Measurements from ENCODE around the gene NRCAM. TPM values are rescaled to one million over a fixed set of nuclear protein-coding genes. Genes with fewer than 3 reads are reported as not detected.

The NRCAM gene
- total RNA-seq, 6 donors from 2014 or later, result 2.5 to 23.0 (median 5.0) TPM

DNA sequence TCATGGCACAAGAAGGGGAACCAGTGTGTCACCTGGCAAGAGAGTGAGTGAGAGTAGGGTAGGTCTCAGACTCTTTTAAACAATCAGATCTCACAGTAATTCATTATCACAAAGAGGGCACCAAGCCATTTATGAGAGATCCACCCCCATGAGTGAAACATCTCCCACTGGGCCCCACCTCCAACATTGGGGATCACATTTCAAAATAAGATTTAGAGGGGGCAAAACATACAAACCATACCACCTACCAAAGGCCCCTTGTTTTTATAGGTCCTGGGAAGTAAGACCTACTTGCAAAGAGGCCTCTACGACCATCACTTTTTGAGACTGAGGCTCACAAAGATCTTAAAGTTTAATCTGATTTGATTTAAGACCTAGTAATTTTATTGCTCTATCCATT lies 134.9 kb downstream of the NRCAM start:
- no peak overlapping the region for H3K27ac ChIP-seq
- H3K4me3 ChIP-seq, result no peak overlapping the region
- H3K9me3 ChIP-seq, result no peaks in the 10 kb centered on the region
- DNase-seq, result no peak
- 80 to 88% methylated on average over 1 of the region's 1 CpG for WGBS, 2 donors
- H3K36me3 ChIP-seq, result no peaks in the 10 kb centered on the region
- H3K4me1 ChIP-seq, result no peaks in the 10 kb centered on the region
- TF ChIP-seq POLR2A (IDR thresholded peaks at IDR 0.05) (no peak), EP300 (IDR thresholded peaks at IDR 0.05) (no peak), POLR2AphosphoS5 (IDR thresholded peaks at IDR 0.05) (no peak)
- TF ChIP-seq, protein P1, sequence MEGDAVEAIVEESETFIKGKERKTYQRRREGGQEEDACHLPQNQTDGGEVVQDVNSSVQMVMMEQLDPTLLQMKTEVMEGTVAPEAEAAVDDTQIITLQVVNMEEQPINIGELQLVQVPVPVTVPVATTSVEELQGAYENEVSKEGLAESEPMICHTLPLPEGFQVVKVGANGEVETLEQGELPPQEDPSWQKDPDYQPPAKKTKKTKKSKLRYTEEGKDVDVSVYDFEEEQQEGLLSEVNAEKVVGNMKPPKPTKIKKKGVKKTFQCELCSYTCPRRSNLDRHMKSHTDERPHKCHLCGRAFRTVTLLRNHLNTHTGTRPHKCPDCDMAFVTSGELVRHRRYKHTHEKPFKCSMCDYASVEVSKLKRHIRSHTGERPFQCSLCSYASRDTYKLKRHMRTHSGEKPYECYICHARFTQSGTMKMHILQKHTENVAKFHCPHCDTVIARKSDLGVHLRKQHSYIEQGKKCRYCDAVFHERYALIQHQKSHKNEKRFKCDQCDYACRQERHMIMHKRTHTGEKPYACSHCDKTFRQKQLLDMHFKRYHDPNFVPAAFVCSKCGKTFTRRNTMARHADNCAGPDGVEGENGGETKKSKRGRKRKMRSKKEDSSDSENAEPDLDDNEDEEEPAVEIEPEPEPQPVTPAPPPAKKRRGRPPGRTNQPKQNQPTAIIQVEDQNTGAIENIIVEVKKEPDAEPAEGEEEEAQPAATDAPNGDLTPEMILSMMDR (IDR thresholded peaks at IDR 0.05), result no peak
- no peak for ATAC-seq (ENCODE audit: low FRiP score in 2 of 2)
- H3K27me3 ChIP-seq, result no peaks in the 10 kb centered on the region

DNA sequence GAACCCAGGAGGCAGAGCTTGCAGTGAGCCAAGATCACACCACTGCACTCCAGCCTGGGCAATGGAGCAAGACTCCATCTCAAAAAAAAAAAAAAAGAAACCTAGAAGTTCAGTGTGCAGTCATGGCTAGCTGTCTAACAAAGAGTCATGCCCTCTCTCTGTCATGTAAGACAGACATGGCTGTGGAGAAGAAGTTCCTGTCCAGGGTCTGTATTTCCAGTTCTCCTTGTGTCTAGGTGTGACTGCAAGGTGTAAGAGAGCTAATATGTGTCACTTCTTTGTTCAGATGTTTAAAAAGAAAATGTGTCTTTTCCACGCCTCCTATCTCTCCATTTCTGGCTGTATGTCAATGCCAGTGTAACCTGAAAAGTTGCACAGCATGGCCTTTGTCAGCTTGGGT lies 139.5 kb downstream of the NRCAM start:
- ATAC-seq (ENCODE audit: low FRiP score in 2 of 2), result no peak

DNA sequence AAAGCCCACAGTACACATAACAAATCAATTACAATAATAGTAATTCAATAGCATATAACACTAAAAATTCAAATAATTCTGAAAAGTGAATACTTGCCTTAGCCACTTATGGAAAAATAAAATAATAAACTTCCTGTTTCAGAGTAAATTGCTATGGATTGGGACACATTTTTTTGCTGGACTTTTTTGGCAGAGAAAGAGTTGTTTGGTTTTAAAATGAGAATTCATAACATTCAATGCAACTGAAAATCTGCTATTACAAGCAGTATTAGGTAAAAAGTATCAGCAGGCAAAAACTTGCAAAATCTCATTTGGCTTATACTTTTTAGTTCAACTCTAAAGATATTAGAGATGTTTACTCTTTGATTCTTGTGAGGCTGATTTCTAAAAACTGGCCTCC lies 141.7 kb downstream of the NRCAM start:
- Histone ChIP-seq H3K9me3 (no peaks in the 10 kb centered on the region), H3K4me3 (no peak overlapping the region), H3K27ac (no peak overlapping the region), H3K36me3 (no peaks in the 10 kb centered on the region), H3K4me1 (peaks cover 0 to 2% (median 0%) of the 10 kb centered on the region in 4 donors), H3K27me3 (no peaks in the 10 kb centered on the region)
- DNase-seq (no peak), ATAC-seq (ENCODE audit: low FRiP score in 2 of 2) (no peak)
- TF ChIP-seq EP300 (IDR thresholded peaks at IDR 0.05), result no peak
- TF ChIP-seq POLR2A (IDR thresholded peaks at IDR 0.05), result no peak
- TF ChIP-seq, protein P1 (IDR thresholded peaks at IDR 0.05), result no peak
- no peak for TF ChIP-seq POLR2AphosphoS5 (IDR thresholded peaks at IDR 0.05)

More for the DNA sequence above, 139.5 kb downstream of the NRCAM start:
- Histone ChIP-seq H3K36me3 (no peaks in the 10 kb centered on the region), H3K27me3 (no peaks in the 10 kb centered on the region), H3K9me3 (no peaks in the 10 kb centered on the region), H3K4me1 (no peaks in the 10 kb centered on the region), H3K4me3 (no peak overlapping the region), H3K27ac (no peak overlapping the region)
- WGBS, 2 donors, result 92 to 96% methylated on average over 1 of the region's 1 CpG
- TF ChIP-seq POLR2A (IDR thresholded peaks at IDR 0.05), result no peak
- TF ChIP-seq, protein P1 (IDR thresholded peaks at IDR 0.05), result no peak
- no peak for TF ChIP-seq POLR2AphosphoS5 (IDR thresholded peaks at IDR 0.05)
- TF ChIP-seq EP300 (IDR thresholded peaks at IDR 0.05), result no peak
- DNase-seq, result no peak

DNA sequence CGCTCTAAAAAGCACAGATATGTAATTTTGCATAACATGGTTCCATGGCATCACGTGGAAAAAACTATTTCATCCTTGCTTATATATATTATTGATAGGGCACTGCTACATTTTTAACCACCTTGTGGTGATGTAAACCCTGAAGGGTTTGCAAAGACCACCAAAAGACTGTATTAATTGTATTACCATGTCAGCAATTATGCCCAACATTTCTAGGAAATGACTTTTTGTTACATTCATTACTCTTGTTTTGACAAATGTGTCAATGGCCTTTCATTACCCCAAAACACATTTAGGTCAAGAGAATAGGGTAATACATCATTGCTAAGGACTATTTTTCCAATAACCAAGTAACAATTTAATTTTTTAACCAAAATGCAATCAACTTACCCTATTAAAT lies 142.2 kb downstream of the NRCAM start:
- DNase-seq, result no peak
- no peak for TF ChIP-seq POLR2A (IDR thresholded peaks at IDR 0.05)
- TF ChIP-seq, protein P1 (IDR thresholded peaks at IDR 0.05), result no peak
- no peak for TF ChIP-seq EP300 (IDR thresholded peaks at IDR 0.05)
- H3K9me3 ChIP-seq, result no peaks in the 10 kb centered on the region
- no peaks in the 10 kb centered on the region for H3K27me3 ChIP-seq
- no peak for ATAC-seq (ENCODE audit: low FRiP score in 2 of 2)
- no peaks in the 10 kb centered on the region for H3K36me3 ChIP-seq
- H3K4me1 ChIP-seq, result peaks cover 0 to 2% (median 0%) of the 10 kb centered on the region in 4 donors
- H3K27ac ChIP-seq, result no peak overlapping the region
- H3K4me3 ChIP-seq, result no peak overlapping the region
- WGBS, 2 donors, result 75 to 78% methylated on average over 2 of the region's 2 CpGs

DNA sequence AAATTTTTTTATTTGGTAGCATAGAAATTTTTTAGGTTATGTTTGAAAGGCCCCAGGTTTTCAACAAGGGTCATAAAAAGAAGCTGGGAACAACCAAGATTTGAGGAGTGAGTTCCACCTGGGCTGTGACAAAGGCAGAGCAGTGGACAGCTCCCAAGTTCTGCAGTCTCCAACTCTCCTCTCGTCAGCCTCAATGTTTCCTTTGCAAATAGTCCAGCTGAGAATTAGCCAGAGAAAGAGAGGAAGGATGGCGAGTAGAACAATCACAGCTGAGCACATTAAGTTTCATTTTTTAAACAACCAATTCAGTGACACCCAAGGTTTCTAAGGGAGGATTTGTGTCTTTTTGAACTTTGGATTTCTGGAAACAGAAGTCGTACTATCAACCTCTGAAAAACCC lies 143.2 kb downstream of the NRCAM start:
- ATAC-seq (ENCODE audit: low FRiP score in 2 of 2) (no peak), DNase-seq (no peak)
- H3K9me3 ChIP-seq, result no peaks in the 10 kb centered on the region
- no peak overlapping the region for H3K27ac ChIP-seq
- no peaks in the 10 kb centered on the region for H3K36me3 ChIP-seq
- no peak overlapping the region for H3K4me3 ChIP-seq
- 38 to 51% methylated on average over 3 of the region's 3 CpGs for WGBS, 2 donors
- H3K4me1 ChIP-seq, result peaks cover 0 to 3% (median 1%) of the 10 kb centered on the region in 4 donors
- TF ChIP-seq POLR2AphosphoS5 (IDR thresholded peaks at IDR 0.05) (no peak), EP300 (IDR thresholded peaks at IDR 0.05) (no peak), POLR2A (IDR thresholded peaks at IDR 0.05) (no peak)
- TF ChIP-seq, protein P1 (IDR thresholded peaks at IDR 0.05), result no peak
- no peaks in the 10 kb centered on the region for H3K27me3 ChIP-seq
